SHP77 treated with DMSO at 0.1 percent for 48 hours (cell line): Measurements from ENCODE around the gene PDE3B.
"Not testable (repeated sequence)": the region's sequence is repeated elsewhere in the genome, so short reads cannot be mapped to it uniquely, and the experiment has no call there.

Experiments used
- DNase-seq: peaks from one replicate; lab custom pipeline; 2025; lab: John Stamatoyannopoulos, UW

PDE3B gene

GRCh38 chr11:14677146-14677545 is 33.5 kb downstream of the PDE3B start:
- DNase-seq: no peak

GRCh38 chr11:14678350-14678749 is 34.7 kb downstream of the PDE3B start:
- no peak for DNase-seq

- no peak for DNase-seq
Observed at GRCh38 chr11:14679662-14680061, 36.1 kb downstream of the PDE3B start.

GRCh38 chr11:14684234-14684915 is 40.8 kb downstream of the PDE3B start:
- not testable (repeated sequence) for DNase-seq

- DNase-seq: no peak
Observed at GRCh38 chr11:14687456-14687855, 43.9 kb downstream of the PDE3B start.

GRCh38 chr11:14687943-14688627 is 44.5 kb downstream of the PDE3B start:
- no peak for DNase-seq

- DNase-seq: not testable (repeated sequence)
Observed at GRCh38 chr11:14695656-14696055, 52.1 kb downstream of the PDE3B start.

- DNase-seq: no peak
Observed at GRCh38 chr11:14698771-14699170, 55.2 kb downstream of the PDE3B start.

GRCh38 chr11:14700593-14700992 is 57.0 kb downstream of the PDE3B start:
- no peak for DNase-seq

GRCh38 chr11:14702760-14703159 is 59.2 kb downstream of the PDE3B start:
- DNase-seq: no peak

- no peak for DNase-seq
Observed at GRCh38 chr11:14703731-14704130, 60.1 kb downstream of the PDE3B start.

- no peak for DNase-seq
Observed at GRCh38 chr11:14705067-14705466, 61.5 kb downstream of the PDE3B start.

GRCh38 chr11:14713496-14714244 is 70.1 kb downstream of the PDE3B start:
- DNase-seq: no peak

GRCh38 chr11:14715669-14716068 is 72.1 kb downstream of the PDE3B start:
- not testable (repeated sequence) for DNase-seq

- no peak for DNase-seq
Observed at GRCh38 chr11:14722496-14722895, 78.9 kb downstream of the PDE3B start.

- no peak for DNase-seq
Observed at GRCh38 chr11:14725150-14725549, 81.5 kb downstream of the PDE3B start.

- no peak for DNase-seq
Observed at GRCh38 chr11:14727215-14727614, 83.6 kb downstream of the PDE3B start.

- DNase-seq: no peak
Observed at GRCh38 chr11:14727746-14728145, 84.1 kb downstream of the PDE3B start.

GRCh38 chr11:14740539-14740938 is 96.9 kb downstream of the PDE3B start:
- DNase-seq: not testable (repeated sequence)

GRCh38 chr11:14741195-14741594 is 97.6 kb downstream of the PDE3B start:
- DNase-seq: no peak

- no peak for DNase-seq
Observed at GRCh38 chr11:14742849-14743559, 99.4 kb downstream of the PDE3B start.

GRCh38 chr11:14743667-14744066 is 100.1 kb downstream of the PDE3B start:
- not testable (repeated sequence) for DNase-seq
